Stimulated activated CD4-positive, alpha-beta T cell treated with anti-CD3 and anti-CD28 coated beads, TNF-alpha, amount 100 ng/mL, for 48 hours (primary cell): Measurements from ENCODE around the gene SETBP1.

ENCODE experiments used
- DNase-seq, 3 donors: peaks; one replicate each; pipeline ENCODE4 v3.0.0-alpha.2; 2020; ENCODE audit warnings: low read depth in 3 of 3

Gene SETBP1

GRCh38 chr18:44679056-44679913 lies 1.4 kb upstream of the SETBP1 start:
- DNase-seq = peak; percentile 52 to 59 (median 58)

GRCh38 chr18:44679914-44680272 lies 795 bp upstream of the SETBP1 start:
- peak in 2 of 3 donors; percentile 16 to 33 for DNase-seq

- no peak for DNase-seq
Measured at GRCh38 chr18:44681076-44681970, 635 bp downstream of the SETBP1 start.

- no peak for DNase-seq
Measured at GRCh38 chr18:44682201-44682870, 1.6 kb downstream of the SETBP1 start.

GRCh38 chr18:44682871-44683221 lies 2.2 kb downstream of the SETBP1 start:
- no peak for DNase-seq

GRCh38 chr18:44683556-44683955 lies 2.9 kb downstream of the SETBP1 start:
- no peak for DNase-seq

- no peak for DNase-seq
Measured at GRCh38 chr18:44685296-44685695, 4.6 kb downstream of the SETBP1 start.

- DNase-seq = no peak
Measured at GRCh38 chr18:44686156-44686555, 5.5 kb downstream of the SETBP1 start.

GRCh38 chr18:44687421-44687820 lies 6.7 kb downstream of the SETBP1 start:
- no peak for DNase-seq

- no peak for DNase-seq
Measured at GRCh38 chr18:44689736-44690135, 9.0 kb downstream of the SETBP1 start.

GRCh38 chr18:44691148-44691925 lies 10.6 kb downstream of the SETBP1 start:
- no peak for DNase-seq

GRCh38 chr18:44693030-44693784 lies 12.5 kb downstream of the SETBP1 start:
- DNase-seq = no peak

- no peak for DNase-seq
Measured at GRCh38 chr18:44695503-44695902, 14.8 kb downstream of the SETBP1 start.

- no peak for DNase-seq
Measured at GRCh38 chr18:44696892-44697291, 16.2 kb downstream of the SETBP1 start.

- no peak for DNase-seq
Measured at GRCh38 chr18:44697315-44697714, 16.6 kb downstream of the SETBP1 start.

GRCh38 chr18:44698518-44698917 lies 17.8 kb downstream of the SETBP1 start:
- no peak for DNase-seq

GRCh38 chr18:44699572-44700261 lies 19.0 kb downstream of the SETBP1 start:
- DNase-seq = no peak

GRCh38 chr18:44700652-44701051 lies 20.0 kb downstream of the SETBP1 start:
- no peak for DNase-seq

- DNase-seq = no peak
Measured at GRCh38 chr18:44701227-44701626, 20.5 kb downstream of the SETBP1 start.

- DNase-seq = no peak
Measured at GRCh38 chr18:44702594-44702993, 21.9 kb downstream of the SETBP1 start.
